CD4-positive, alpha-beta T cell treated with Interleukin-6 for 4 hours (primary cell): ENCODE measurements around the gene SPECC1.
"Not testable (repeated sequence)": the region's sequence is repeated elsewhere in the genome, so short reads cannot be mapped to it uniquely, and the experiment has no call there.

Experiments used
- DNase-seq: peaks from one replicate; pipeline ENCODE4 v3.0.0-alpha.2; 2020; ENCODE audit warnings: mixed read lengths

Gene SPECC1

DNA sequence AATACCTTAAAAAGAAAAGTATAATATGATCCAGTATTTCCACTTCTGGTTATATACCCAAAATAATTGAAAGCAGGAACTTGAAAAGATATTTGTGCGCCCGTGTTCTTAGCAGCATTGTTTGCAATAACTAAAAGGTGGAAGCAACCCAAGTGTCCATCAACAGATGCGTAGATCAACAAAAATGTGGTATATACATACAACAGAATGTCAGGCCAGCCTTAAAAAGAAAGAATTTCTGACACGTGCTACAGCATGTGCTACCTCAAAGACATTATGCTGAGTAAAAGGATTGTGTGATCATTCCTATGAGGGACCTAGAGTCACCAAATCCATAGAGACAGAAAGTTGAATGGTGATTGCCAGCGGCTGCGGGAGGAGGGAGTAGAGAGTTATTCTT lies 133.1 kb downstream of the SPECC1 start:
- no peak for DNase-seq

- no peak for DNase-seq
Measured at GRCh38 chr17:20143740-20144139, 134.6 kb downstream of the SPECC1 start.

DNA sequence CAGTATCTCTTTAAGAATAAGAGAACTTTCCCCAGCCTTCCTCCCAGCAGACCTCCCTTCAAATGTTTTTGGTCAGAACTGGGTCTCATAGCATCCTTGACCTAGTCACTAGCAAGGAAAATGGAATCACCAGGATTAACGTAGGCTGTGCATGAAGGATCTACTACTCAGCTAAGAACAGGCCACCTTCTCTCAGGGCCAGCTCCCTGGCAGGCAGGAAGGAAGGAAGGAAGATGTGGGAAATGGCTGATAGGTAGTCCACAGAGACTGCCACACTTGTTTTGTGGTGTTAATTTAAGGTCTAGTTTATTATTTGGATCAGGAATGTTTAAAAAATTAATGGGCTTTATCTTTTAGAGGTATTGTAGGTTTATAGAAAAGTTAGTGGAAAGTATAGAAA lies 136.4 kb downstream of the SPECC1 start:
- no peak for DNase-seq

DNA sequence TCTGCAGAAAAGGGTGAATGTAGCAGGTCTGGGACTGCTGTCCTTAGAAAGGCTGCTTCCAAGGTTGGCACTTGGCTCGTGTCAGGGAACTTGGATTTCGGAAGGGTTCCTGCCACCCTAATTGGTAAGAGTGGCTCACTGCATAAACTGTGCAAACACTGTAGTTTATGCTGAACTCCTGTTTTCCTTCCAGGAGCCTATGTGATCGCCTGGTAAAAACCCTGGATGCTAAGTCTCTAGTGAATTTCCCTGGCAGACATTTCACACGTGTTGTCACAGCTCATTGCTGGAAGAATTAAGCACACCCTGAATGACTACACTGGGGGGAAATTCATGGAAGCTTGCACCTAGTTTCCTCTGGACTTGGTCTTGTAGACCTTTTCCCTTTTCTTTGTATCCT lies 140.1 kb downstream of the SPECC1 start:
- DNase-seq, result no peak

DNA sequence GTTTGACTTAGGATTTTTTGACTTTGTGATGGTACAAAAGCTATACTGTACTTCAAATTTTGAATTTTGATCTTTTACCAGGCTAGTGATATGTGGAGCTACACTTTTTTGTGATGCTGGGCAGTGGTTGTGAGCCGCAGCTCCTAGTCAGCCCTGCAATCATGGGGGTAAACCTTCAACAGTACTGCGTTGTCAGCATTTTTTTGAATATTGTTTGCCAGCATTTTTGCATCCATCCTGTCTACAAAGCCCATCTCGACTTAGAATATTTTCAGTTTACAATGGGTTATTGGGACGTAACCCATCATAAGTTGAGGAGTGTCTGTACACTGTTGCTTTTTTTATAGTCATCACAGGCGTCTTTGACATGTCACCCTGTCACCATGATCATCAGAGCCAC lies 142.0 kb downstream of the SPECC1 start:
- no peak for DNase-seq

GRCh38 chr17:20153231-20153630 lies 144.1 kb downstream of the SPECC1 start:
- DNase-seq, result no peak

DNA sequence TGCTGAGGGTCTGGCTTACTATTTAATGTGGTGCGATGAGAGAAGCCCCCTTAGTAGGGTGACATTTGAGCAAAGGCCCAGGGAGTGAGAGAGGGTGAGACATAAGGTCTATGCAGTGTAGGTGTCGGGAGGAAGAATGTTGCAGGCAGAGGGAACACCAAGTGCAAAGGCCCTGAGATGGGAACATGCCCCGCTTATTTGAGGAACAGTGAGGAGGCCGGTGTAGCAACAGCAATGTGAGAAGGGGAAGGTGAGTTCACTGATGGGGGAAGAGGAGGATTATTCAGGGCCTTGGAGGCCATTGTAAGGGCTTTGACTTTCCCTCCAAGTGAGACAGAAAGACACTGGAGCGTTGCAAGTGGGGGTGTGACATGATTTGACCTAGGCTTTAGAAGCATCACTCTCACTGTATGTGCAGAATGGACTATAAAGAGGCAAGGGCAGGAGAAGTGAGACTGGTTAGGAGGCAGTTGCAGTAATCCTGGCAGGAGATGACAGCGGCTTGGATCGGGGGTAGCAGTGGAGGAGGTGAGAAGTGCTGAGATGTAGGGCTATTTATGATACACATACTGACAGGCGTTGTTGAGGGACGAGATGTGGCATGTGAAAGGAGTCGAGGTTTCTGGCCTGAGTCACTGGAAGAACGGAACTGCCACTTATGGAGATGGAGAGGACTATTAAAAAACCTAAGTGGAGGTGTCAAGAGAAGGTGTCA lies 145.3 kb downstream of the SPECC1 start:
- no peak for DNase-seq

DNA sequence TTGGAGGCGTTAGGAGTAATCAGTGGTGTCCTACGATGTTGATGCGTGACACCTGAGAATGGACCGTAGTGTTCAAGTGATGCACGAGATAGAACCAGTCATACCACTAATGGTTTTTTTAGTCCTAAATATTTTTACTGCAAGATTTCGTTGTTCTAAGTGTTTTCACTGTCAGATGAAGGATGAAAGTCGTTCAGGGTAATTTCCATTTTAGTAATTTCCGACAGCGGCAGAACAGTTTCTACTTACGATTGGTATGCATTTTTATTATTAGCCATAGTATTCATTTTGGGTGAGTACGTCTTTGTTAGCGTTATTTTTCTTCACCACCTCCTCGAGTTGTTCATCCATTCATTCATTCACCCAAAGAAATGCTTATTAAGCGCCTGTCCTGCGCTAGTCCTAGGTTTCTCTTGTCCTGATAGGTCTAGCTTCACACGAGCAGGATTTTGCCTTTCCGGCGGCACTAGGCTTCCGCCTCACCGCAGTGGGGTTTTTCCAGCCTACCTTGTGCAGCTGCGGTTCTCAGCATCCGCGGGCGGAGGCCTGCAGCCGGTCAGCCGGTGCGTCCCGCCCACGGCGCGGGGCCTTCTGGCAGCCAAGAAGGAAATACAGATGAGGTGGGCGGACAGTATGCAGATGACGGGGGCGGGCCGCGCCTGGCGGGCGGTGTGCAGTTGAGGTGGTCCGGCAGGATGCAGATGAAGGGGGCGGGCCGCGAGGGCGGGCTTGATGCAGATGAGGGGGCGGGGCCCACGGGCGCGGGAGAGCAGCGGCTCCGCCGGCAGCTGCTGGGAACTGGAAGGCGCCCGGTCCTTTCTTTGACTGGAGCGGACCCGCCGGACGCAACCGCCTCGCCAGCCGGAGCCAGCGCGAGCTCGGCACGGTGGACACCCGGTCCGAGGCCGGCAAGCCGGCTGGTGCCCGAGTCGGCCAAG lies 146.4 kb downstream of the SPECC1 start:
- DNase-seq, result peak; percentile 98

- DNase-seq, result peak; percentile 44
Measured at GRCh38 chr17:20156196-20157000, 147.2 kb downstream of the SPECC1 start.

GRCh38 chr17:20157001-20157310 lies 147.8 kb downstream of the SPECC1 start:
- DNase-seq, result no peak

GRCh38 chr17:20158580-20158979 lies 149.4 kb downstream of the SPECC1 start:
- no peak for DNase-seq

- no peak for DNase-seq
Measured at GRCh38 chr17:20159406-20160069, 150.4 kb downstream of the SPECC1 start.

DNA sequence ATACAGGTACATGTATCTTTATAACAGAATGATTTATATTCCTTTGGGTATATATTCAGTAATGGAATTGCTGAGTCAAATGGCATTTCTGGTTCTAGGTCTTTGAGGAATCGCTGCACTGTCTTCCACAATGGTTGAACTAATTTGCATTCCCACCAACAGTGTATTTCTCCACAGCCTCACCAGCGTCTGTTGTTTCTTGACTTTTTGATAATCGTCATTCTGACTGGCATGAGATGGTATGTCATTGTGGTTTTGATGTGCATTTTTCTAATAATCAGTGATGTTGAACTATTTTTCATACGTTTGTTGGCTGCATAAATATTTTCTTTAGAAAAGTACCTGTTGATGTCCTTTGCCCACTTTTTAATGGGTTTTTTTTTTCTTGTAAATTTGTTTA lies 156.4 kb downstream of the SPECC1 start:
- DNase-seq, result not testable (repeated sequence)

DNA sequence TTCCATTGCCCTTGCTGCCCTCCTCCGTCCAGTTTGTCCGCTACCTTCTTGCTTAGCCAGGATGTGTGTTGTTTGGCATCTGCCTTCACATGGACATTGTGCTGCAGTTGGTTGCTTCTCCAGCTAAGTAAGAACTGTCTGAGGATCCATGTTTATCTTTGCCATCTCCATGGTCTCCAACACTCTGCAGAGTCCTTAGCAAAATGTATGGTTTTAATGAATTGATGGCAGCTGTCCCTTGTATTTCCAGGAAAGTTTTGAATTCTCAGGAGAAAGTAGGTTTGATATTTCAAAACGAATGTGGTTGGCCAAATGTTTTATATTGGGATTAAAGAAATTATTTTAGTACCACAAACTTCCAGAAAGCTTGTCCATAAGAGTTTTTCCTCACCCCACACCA lies 160.9 kb downstream of the SPECC1 start:
- DNase-seq, result no peak

DNA sequence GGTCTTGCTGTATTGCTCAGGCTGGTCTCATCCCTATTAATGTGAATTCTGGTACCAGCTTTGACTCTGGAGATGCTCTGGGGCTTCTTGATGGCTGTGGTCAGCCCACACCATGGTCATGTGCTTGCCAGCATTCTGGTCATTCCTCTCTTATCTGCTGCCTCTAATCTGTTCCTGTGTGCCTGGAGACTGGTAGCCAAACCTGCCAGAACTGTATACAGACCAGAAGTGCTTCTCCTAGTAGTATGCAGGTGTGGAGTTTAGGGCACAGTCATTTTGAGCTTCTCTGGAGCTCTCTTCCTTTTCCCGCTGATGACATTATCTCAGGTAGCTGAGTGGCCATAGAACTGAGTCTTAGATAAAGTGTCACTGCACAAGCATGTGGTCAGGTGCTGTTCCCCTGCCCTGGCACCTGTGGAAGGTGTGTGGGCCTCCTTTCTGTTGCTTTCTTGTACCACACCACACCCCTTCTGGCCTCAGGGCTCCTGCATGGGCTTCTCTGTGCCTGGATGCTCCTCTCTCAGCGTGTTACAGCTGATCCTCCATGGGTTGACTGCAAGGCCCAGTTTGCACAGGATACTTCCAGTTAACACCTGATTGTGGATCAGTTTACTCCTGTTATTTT lies 162.7 kb downstream of the SPECC1 start:
- DNase-seq, result no peak

- no peak for DNase-seq
Measured at GRCh38 chr17:20172376-20172775, 163.2 kb downstream of the SPECC1 start.

DNA sequence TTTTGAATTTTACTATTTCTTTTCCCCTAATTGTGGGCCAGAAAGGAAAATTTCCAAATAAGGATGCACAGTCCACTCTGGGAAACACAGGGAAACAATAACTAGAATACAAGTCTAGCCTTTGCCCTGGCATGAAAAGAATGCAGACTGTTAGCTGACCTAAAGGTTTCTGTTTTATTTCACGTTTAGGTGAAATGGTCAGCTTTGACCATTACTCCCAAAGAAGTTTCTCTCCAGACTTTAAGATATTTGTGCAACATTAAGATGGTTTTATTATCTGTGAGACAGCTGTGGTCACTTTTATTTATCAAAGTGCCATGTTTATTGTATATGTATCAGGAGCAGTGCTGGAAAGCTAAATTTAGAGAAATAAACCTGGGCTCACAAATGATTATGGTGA lies 163.9 kb downstream of the SPECC1 start:
- DNase-seq, result no peak

DNA sequence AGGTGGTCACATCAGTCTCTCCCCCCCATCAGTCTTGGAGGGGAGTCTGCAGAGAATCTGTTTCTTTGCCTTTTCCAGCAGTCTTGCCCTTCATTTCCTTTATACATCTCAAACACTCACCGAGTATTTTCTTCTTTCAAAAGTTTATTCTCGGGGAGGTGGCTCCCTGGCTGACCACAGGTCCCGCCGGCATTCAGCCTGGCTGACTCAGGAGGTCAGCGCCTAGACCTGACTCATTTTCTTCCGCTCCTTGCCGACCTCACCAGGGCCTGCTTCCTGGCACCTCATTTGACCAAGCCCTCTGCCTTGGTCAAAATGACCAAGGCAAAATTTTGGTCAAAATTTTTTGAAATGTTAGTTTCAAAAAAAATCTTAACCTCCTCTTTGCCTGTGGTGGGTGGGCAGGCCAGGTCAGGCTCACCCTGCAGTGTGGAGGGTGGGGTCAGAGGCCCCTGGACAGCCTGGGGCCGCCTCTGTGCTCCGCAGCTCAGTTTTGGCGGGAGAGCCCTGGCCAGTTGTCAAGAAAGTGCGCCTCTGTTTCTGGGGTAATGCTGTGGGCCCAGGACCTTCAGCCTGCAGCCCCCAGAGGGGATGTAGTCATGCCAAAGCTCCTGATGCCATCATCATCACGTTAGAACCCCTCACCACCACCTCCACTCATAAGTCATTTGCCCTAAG lies 165.6 kb downstream of the SPECC1 start:
- no peak for DNase-seq

DNA sequence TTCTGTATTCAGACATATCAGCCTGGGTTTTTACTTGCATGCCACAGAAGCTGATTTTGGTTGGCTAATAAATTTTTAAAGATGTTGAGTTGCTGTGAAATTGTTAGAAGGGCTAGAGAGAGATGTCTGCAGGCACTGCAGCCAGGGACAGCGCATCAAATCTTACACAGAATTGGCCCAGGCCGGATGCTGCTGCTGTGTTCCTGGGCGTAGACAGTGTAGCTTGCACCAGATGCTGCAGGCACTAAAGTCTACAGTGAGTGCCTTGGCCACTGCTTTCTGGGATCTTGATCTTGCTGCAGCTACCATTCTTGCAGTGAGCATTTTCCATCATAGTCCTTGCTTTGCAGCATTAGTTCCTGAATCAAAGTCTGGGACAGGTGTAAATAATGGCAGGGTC lies 169.9 kb downstream of the SPECC1 start:
- no peak for DNase-seq

DNA sequence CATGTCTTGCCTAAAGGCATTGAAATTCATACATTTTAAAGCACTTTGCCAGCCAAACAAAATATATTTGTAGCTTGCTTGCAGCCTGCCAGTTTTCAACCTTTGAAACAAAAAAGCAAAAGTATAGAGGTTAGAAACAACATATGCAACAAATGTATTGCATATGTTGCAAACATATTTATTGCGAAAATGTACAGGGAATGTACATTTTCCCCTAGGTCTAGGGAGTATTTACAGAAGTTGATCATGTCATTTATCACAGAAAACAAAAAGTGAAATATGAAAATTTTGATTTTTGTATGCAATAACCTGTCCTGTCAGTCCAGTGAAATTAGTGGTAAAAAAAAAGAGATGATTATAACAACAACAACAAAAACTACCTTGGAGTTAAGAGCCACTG lies 171.5 kb downstream of the SPECC1 start:
- no peak for DNase-seq

- DNase-seq, result no peak
Measured at GRCh38 chr17:20184181-20184580, 175.0 kb downstream of the SPECC1 start.
